Activated CD4-positive, CD25-positive, alpha-beta regulatory T cell treated with anti-CD3 and anti-CD28 coated beads, Interleukin-2, amount 50 U/mL, for 72 hours (primary cell): ENCODE data around the gene TTI1.
"Not testable (repeated sequence)": the region's sequence is repeated elsewhere in the genome, so short reads cannot be mapped to it uniquely, and the experiment has no call there.

Source experiments
- DNase-seq: peaks from one replicate; pipeline ENCODE4 v3.0.0; 2021

TTI1 gene

GRCh38 chr20:37986873-37987601 is 46.2 kb downstream of the TTI1 start:
- no peak for DNase-seq

- no peak for DNase-seq
These were observed 47.0 kb downstream of the TTI1 start for GRCh38 chr20:37986044-37986858.

- DNase-seq = no peak
These were observed 49.1 kb downstream of the TTI1 start for GRCh38 chr20:37984018-37984785.

- no peak for DNase-seq
These were observed 50.0 kb downstream of the TTI1 start for GRCh38 chr20:37983286-37983685.

- DNase-seq = no peak
These were observed 51.7 kb downstream of the TTI1 start for GRCh38 chr20:37981568-37981967.

- no peak for DNase-seq
These were observed 52.4 kb downstream of the TTI1 start for GRCh38 chr20:37980876-37981275.

- no peak for DNase-seq
These were observed 52.9 kb downstream of the TTI1 start for GRCh38 chr20:37980383-37980782.

GRCh38 chr20:37979021-37979985 is 54.0 kb downstream of the TTI1 start:
- no peak for DNase-seq

GRCh38 chr20:37977786-37978185 is 55.5 kb downstream of the TTI1 start:
- no peak for DNase-seq

GRCh38 chr20:37977338-37977737 is 55.9 kb downstream of the TTI1 start:
- DNase-seq = no peak

GRCh38 chr20:37976887-37977286 is 56.4 kb downstream of the TTI1 start:
- no peak for DNase-seq

GRCh38 chr20:37973059-37973910 is 60.0 kb downstream of the TTI1 start:
- DNase-seq = no peak

GRCh38 chr20:37972256-37973058 is 60.8 kb downstream of the TTI1 start:
- no peak for DNase-seq

- no peak for DNase-seq
These were observed 61.6 kb downstream of the TTI1 start for GRCh38 chr20:37971561-37972127.

GRCh38 chr20:37970856-37971245 is 62.4 kb downstream of the TTI1 start:
- no peak for DNase-seq

- DNase-seq = no peak
These were observed 63.1 kb downstream of the TTI1 start for GRCh38 chr20:37969949-37970855.

GRCh38 chr20:37968841-37969401 is 64.3 kb downstream of the TTI1 start:
- DNase-seq = no peak

GRCh38 chr20:37963483-37963882 is 69.8 kb downstream of the TTI1 start:
- DNase-seq = not testable (repeated sequence)

GRCh38 chr20:37961066-37961465 is 72.2 kb downstream of the TTI1 start:
- no peak for DNase-seq
